Activated naive CD4-positive, alpha-beta T cell treated with anti-CD3 and anti-CD28 coated beads, Interleukin-2, amount 50 U/mL, for 72 hours (primary cell): ENCODE measurements around the gene HS3ST4. TPM values are rescaled to one million over a fixed set of nuclear protein-coding genes. Genes with fewer than 3 reads are reported as not detected.

ENCODE experiments used
- ATAC-seq, 2 donors: fragments of 150-1000 bp; cut with Tn5 transposase; 2 replicates each; pipeline ENCODE4 v1.10.0; 2021; ENCODE audit warnings: mild to moderate bottlenecking in 2 of 2, moderate library complexity in 2 of 2
- DNase-seq, 2 donors: peaks; one replicate each; pipeline ENCODE4 v3.0.0; 2021 to 2022; ENCODE audit warnings: low spot score in 2 of 2
- H3K27ac Mint-ChIP-seq, 2 donors: one replicate each; pipeline ENCODE4 v1.8.0; 2022; ENCODE audit warnings: mild to moderate bottlenecking in 2 of 2, mixed read lengths in 2 of 2
- H3K36me3 Mint-ChIP-seq, 2 donors: one replicate each; pipeline ENCODE4 v1.8.0; 2022; ENCODE audit warnings: mixed read lengths in 2 of 2
- H3K9me3 Mint-ChIP-seq, 2 donors: one replicate each; pipeline ENCODE4 v1.8.0; 2022; ENCODE audit warnings: mixed read lengths in 2 of 2
- total RNA-seq, 2 donors: library from RNA; stranded (reverse); gene quantifications; one replicate each; pipeline ENCODE4 v1.2.3, GENCODE V29; 2022

Gene HS3ST4
- total RNA-seq, 2 donors from 2014 or later, result not detected

GRCh38 chr16:26137956-26138355 is 446.2 kb downstream of the HS3ST4 start:
- no peaks in the 10 kb centered on the region for H3K9me3 Mint-ChIP-seq
- DNase-seq (no peak), ATAC-seq (no peak)
- H3K27ac Mint-ChIP-seq, result no peak overlapping the region
- no peaks in the 10 kb centered on the region for H3K36me3 Mint-ChIP-seq

- H3K9me3 Mint-ChIP-seq, result no peaks in the 10 kb centered on the region
- DNase-seq (no peak), ATAC-seq (no peak)
- H3K27ac Mint-ChIP-seq, result no peak overlapping the region
- H3K36me3 Mint-ChIP-seq, result no peaks in the 10 kb centered on the region
These were observed 447.3 kb downstream of the HS3ST4 start for GRCh38 chr16:26139091-26139490.

- ATAC-seq (no peak), DNase-seq (no peak)
- no peaks in the 10 kb centered on the region for H3K9me3 Mint-ChIP-seq
- H3K27ac Mint-ChIP-seq, result no peak overlapping the region
- no peaks in the 10 kb centered on the region for H3K36me3 Mint-ChIP-seq
These were observed 448.1 kb downstream of the HS3ST4 start for GRCh38 chr16:26139884-26140283.

GRCh38 chr16:26149364-26150190 is 457.8 kb downstream of the HS3ST4 start:
- Mint-ChIP-seq H3K27ac (no peak overlapping the region), H3K9me3 (peaks cover 6 to 7% of the 10 kb centered on the region in 2 donors), H3K36me3 (no peaks in the 10 kb centered on the region)
- ATAC-seq (no peak), DNase-seq (no peak)

- ATAC-seq, result no peak
- DNase-seq, result no peak
- H3K9me3 Mint-ChIP-seq, result peaks cover 0 to 3% of the 10 kb centered on the region in 2 donors
- H3K36me3 Mint-ChIP-seq, result no peaks in the 10 kb centered on the region
- H3K27ac Mint-ChIP-seq, result no peak overlapping the region
These were observed 463.5 kb downstream of the HS3ST4 start for GRCh38 chr16:26155221-26155620.

GRCh38 chr16:26157319-26157718 is 465.6 kb downstream of the HS3ST4 start:
- no peak for ATAC-seq

GRCh38 chr16:26158142-26158759 is 466.5 kb downstream of the HS3ST4 start:
- DNase-seq, result no peak

More at GRCh38 chr16:26157319-26157718, 465.6 kb downstream of the HS3ST4 start:
- Mint-ChIP-seq H3K9me3 (no peaks in the 10 kb centered on the region), H3K36me3 (no peaks in the 10 kb centered on the region), H3K27ac (no peak overlapping the region)
- no peak for DNase-seq

GRCh38 chr16:26161461-26162180 is 469.9 kb downstream of the HS3ST4 start:
- Mint-ChIP-seq H3K9me3 (no peaks in the 10 kb centered on the region), H3K27ac (no peak overlapping the region), H3K36me3 (no peaks in the 10 kb centered on the region)
- DNase-seq (no peak), ATAC-seq (no peak)

More at GRCh38 chr16:26158142-26158759, 466.5 kb downstream of the HS3ST4 start:
- H3K9me3 Mint-ChIP-seq, result no peaks in the 10 kb centered on the region
- no peaks in the 10 kb centered on the region for H3K36me3 Mint-ChIP-seq
- no peak overlapping the region for H3K27ac Mint-ChIP-seq
- ATAC-seq, result no peak

- H3K27ac Mint-ChIP-seq, result no peak overlapping the region
- H3K36me3 Mint-ChIP-seq, result peaks cover 0 to 4% of the 10 kb centered on the region in 2 donors
- ATAC-seq (no peak), DNase-seq (no peak)
- H3K9me3 Mint-ChIP-seq, result peaks cover 4 to 5% of the 10 kb centered on the region in 2 donors
These were observed 477.7 kb downstream of the HS3ST4 start for GRCh38 chr16:26169473-26169872.

GRCh38 chr16:26175944-26176343 is 484.2 kb downstream of the HS3ST4 start:
- ATAC-seq (no peak), DNase-seq (no peak)
- Mint-ChIP-seq H3K27ac (no peak overlapping the region), H3K9me3 (peaks cover 0 to 5% of the 10 kb centered on the region in 2 donors), H3K36me3 (no peaks in the 10 kb centered on the region)

- Mint-ChIP-seq H3K27ac (no peak overlapping the region), H3K36me3 (no peaks in the 10 kb centered on the region), H3K9me3 (peaks cover 3 to 10% of the 10 kb centered on the region in 2 donors)
- DNase-seq, result no peak
- no peak for ATAC-seq
These were observed 485.7 kb downstream of the HS3ST4 start for GRCh38 chr16:26177438-26177837.

GRCh38 chr16:26178298-26178697 is 486.5 kb downstream of the HS3ST4 start:
- DNase-seq, result no peak
- Mint-ChIP-seq H3K27ac (no peak overlapping the region), H3K9me3 (peaks cover 3 to 10% of the 10 kb centered on the region in 2 donors), H3K36me3 (no peaks in the 10 kb centered on the region)
- ATAC-seq, result no peak

GRCh38 chr16:26186091-26186615 is 494.4 kb downstream of the HS3ST4 start:
- peaks cover 6 to 8% of the 10 kb centered on the region in 2 donors for H3K9me3 Mint-ChIP-seq
- peaks cover 0 to 5% of the 10 kb centered on the region in 2 donors for H3K36me3 Mint-ChIP-seq
- DNase-seq (no peak), ATAC-seq (no peak)
- no peak overlapping the region for H3K27ac Mint-ChIP-seq
